IMR-90 (cell line): ENCODE results near the gene SGK2. TPM values are rescaled to one million over a fixed set of nuclear protein-coding genes. Genes with fewer than 3 reads are reported as not detected.

Experiments
- ATAC-seq: fragments of 200-7000 bp; cut with Tn5 transposase; 2 replicates; pipeline ENCODE4 v1.9.1; 2020; ENCODE audit warnings: low read depth, mild to moderate bottlenecking, moderate library complexity
- BruUV-seq: library from RNA; stranded (reverse); fragments of 400-500 nt; replicated peaks from 2 replicates; lab custom pipeline; 2021; lab: Mats Ljungman, UMichigan
- CTCF ChIA-PET: fragments of 300-600 bp; formaldehyde crosslinking; extraction: SDS; loops from one replicate; lab custom pipeline; 2021; ENCODE audit warnings: antibody characterized with exemption; lab: Yijun Ruan, JAX
- POLR2A ChIA-PET: fragments of 300-600 bp; sonication (Branson Sonifier 250); formaldehyde crosslinking; loops from one replicate; lab custom pipeline; 2022; ENCODE audit warnings: antibody characterized with exemption; ENCODE audit not compliant: unreplicated experiment; lab: Charles Lee
- DNase-seq: peaks from one replicate; pipeline ENCODE4 v3.0.0; 2013
- H2AFZ ChIP-seq: replicated peaks from 2 replicates; pipeline ENCODE3; 2013; ENCODE audit warnings: low read length, mild to moderate bottlenecking; ENCODE audit not compliant: poor library complexity
- H2AK5ac ChIP-seq: 2 replicates; pipeline ENCODE4 v1.6.1; 2013; ENCODE audit warnings: low read depth, low read length, inconsistent platforms
- H2AK9ac ChIP-seq: replicated peaks from 2 replicates; pipeline ENCODE3; 2013; ENCODE audit warnings: mild to moderate bottlenecking, low read depth, low read length, moderate library complexity; ENCODE audit not compliant: poor library complexity
- H2BK120ac ChIP-seq: 2 replicates; pipeline ENCODE4 v1.6.1; 2013; ENCODE audit warnings: low read depth, low read length, inconsistent platforms
- H2BK15ac ChIP-seq: 3 replicates; pipeline ENCODE4 v1.6.1; 2013; ENCODE audit warnings: low read depth, low read length, inconsistent platforms
- H2BK20ac ChIP-seq: 2 replicates; pipeline ENCODE4 v1.6.1; 2013; ENCODE audit warnings: low read depth, mild to moderate bottlenecking, inconsistent platforms, low read length, moderate library complexity
- H2BK5ac ChIP-seq: 2 replicates; pipeline ENCODE4 v1.6.1; 2013; ENCODE audit warnings: mild to moderate bottlenecking, low read depth, low read length, inconsistent platforms; ENCODE audit not compliant: poor library complexity, severe bottlenecking
- H3K14ac ChIP-seq: replicated peaks from 2 replicates; pipeline ENCODE4 v1.6.1; 2013; ENCODE audit warnings: low read depth, low read length, inconsistent platforms
- H3K18ac ChIP-seq: 2 replicates; pipeline ENCODE4 v1.6.1; 2013; ENCODE audit warnings: low read depth, low read length, control low read depth
- H3K23ac ChIP-seq: 2 replicates; pipeline ENCODE4 v1.6.1; 2013; ENCODE audit warnings: low read depth, low read length, inconsistent platforms
- H3K27ac ChIP-seq: 2 replicates; pipeline ENCODE4 v1.5.1; 2013; ENCODE audit warnings: mild to moderate bottlenecking, control low read depth, low read length; ENCODE audit not compliant: insufficient read depth
- H3K27me3 ChIP-seq: 2 replicates; pipeline ENCODE4 v1.6.1; 2013; ENCODE audit warnings: low read length; ENCODE audit not compliant: control insufficient read depth, insufficient read depth
- H3K36me3 ChIP-seq: 2 replicates; pipeline ENCODE4 v1.6.1; 2013; ENCODE audit warnings: low read length, mixed read lengths; ENCODE audit not compliant: control insufficient read depth, insufficient read depth
- H3K4ac ChIP-seq: 2 replicates; pipeline ENCODE4 v1.6.1; 2013; ENCODE audit warnings: low read depth, low read length, inconsistent platforms
- H3K4me1 ChIP-seq: 2 replicates; pipeline ENCODE4 v1.6.1; 2013; ENCODE audit warnings: low read length, mixed read lengths; ENCODE audit not compliant: control insufficient read depth, insufficient read depth
- H3K4me2 ChIP-seq: 2 replicates; pipeline ENCODE4 v1.6.1; 2013; ENCODE audit warnings: low read depth, mild to moderate bottlenecking, control low read depth, low read length, moderate library complexity
- H3K4me3 ChIP-seq: 2 replicates; pipeline ENCODE4 v1.5.1; 2013; ENCODE audit warnings: low read depth, mild to moderate bottlenecking, control low read depth, low read length, moderate library complexity; ENCODE audit not compliant: insufficient read depth
- H3K56ac ChIP-seq: 2 replicates; pipeline ENCODE4 v1.6.1; 2013; ENCODE audit warnings: low read length, inconsistent platforms; ENCODE audit not compliant: insufficient read depth; ENCODE audit errors: extremely low read depth
- H3K79me1 ChIP-seq, 2 experiments: 2 replicates each; pipeline ENCODE4 v1.6.1; 2013; ENCODE audit warnings: low read length in 2 of 2, inconsistent platforms in 1 of 2, low read depth in 1 of 2
- H3K9ac ChIP-seq: 2 replicates; pipeline ENCODE4 v1.6.1; 2013; ENCODE audit warnings: low read depth, low read length, control low read depth
- H3K9me1 ChIP-seq: 2 replicates; pipeline ENCODE4 v1.6.1; 2013; ENCODE audit warnings: low read length, inconsistent platforms; ENCODE audit not compliant: insufficient read depth
- H3K9me3 ChIP-seq: 2 replicates; pipeline ENCODE4 v1.6.1; 2013; ENCODE audit warnings: low read length; ENCODE audit not compliant: control insufficient read depth, insufficient read depth
- H4K20me1 ChIP-seq: 2 replicates; pipeline ENCODE4 v1.6.1; 2013; ENCODE audit warnings: low read length, inconsistent platforms; ENCODE audit not compliant: insufficient read depth
- H4K5ac ChIP-seq: 2 replicates; pipeline ENCODE4 v1.6.1; 2013; ENCODE audit warnings: mild to moderate bottlenecking, low read depth, low read length, control low read depth
- H4K8ac ChIP-seq, 2 experiments: 2 replicates each; pipeline ENCODE4 v1.6.1; 2013; ENCODE audit warnings: low read depth in 2 of 2, low read length in 2 of 2, control low read depth in 1 of 2, inconsistent platforms in 1 of 2
- H4K91ac ChIP-seq: 2 replicates; pipeline ENCODE4 v1.6.1; 2013; ENCODE audit warnings: low read depth, low read length, inconsistent platforms; ENCODE audit not compliant: insufficient read depth
- CTCF ChIP-seq: conservative IDR thresholded peaks from 2 replicates; pipeline ENCODE4 v1.5.1; 2012; ENCODE audit warnings: mild to moderate bottlenecking, low read depth, low read length, improper control_type of control experiment
- NFE2L2 ChIP-seq: fragments of 150-350 bp; IDR thresholded peaks from 2 replicates; pipeline ENCODE4 v1.6.1; 2016; ENCODE audit warnings: low read depth, mild to moderate bottlenecking, low read length
- RAD21 ChIP-seq: IDR thresholded peaks from 2 replicates; pipeline ENCODE4 v1.6.1; 2012; ENCODE audit warnings: low read length, improper control_type of control experiment
- RFX5 ChIP-seq: IDR thresholded peaks from 2 replicates; pipeline ENCODE4 v1.8.0; 2012; ENCODE audit warnings: low read depth, mild to moderate bottlenecking, low read length, moderate library complexity
- SMC3 ChIP-seq: fragments of 150-350 bp; IDR thresholded peaks from 2 replicates; pipeline ENCODE4 v1.6.1; 2016; ENCODE audit warnings: low read depth, mild to moderate bottlenecking, antibody characterized with exemption, low read length, moderate library complexity
- WGBS, 2 experiments: methylation state at CpG; one replicate each; pipeline versions ENCODE4 v1.1.5 to v1.1.7; 2013; ENCODE audit warnings: missing lambda C conversion rate in 2 of 2; ENCODE audit not compliant: insufficient read length in 1 of 2; ENCODE audit errors: extremely low coverage in 2 of 2; 5-methylcytosine and 5-hydroxymethylcytosine counted together
- dilution Hi-C: fragments of 300-500 bp; cut with HindIII; formaldehyde crosslinking; loops from one replicate; pipeline ENCODE4 v1.14.3; 2018; ENCODE audit warnings: low sequenced_read_pairs; ENCODE audit not compliant: unreplicated experiment
- in situ Hi-C: fragments of 300-500 bp; cut with MboI; formaldehyde crosslinking; loops from 3 replicates; pipeline ENCODE4 v1.14.3; 2019; ENCODE audit warnings: low sequenced_read_pairs, inconsistent platforms, mixed read lengths
- intact Hi-C: fragments of 100-400 bp; cut with micrococcal nuclease; formaldehyde crosslinking; loops from 2 replicates; pipeline ENCODE4 v1.10.0; 2022
- polyA plus RNA-seq, 3 experiments: library from polyadenylated mRNA; depleted of rRNA; stranded (reverse); fragments of >200 nt; gene quantifications; 2 replicates each; pipeline ENCODE4 v1.2.3, GENCODE V29; 2012; ENCODE audit warnings: low replicate concordance in 1 of 3
- total RNA-seq: library from RNA; depleted of rRNA; stranded (reverse); fragments of >200 nt; gene quantifications from 2 replicates; pipeline ENCODE4 v1.2.3, GENCODE V29; 2012

Gene SGK2
- total and polyA plus RNA-seq, 2 of the 4 experiments (the other 2 are of a cell fraction) = under 0.01 to 0.10 TPM

DNA sequence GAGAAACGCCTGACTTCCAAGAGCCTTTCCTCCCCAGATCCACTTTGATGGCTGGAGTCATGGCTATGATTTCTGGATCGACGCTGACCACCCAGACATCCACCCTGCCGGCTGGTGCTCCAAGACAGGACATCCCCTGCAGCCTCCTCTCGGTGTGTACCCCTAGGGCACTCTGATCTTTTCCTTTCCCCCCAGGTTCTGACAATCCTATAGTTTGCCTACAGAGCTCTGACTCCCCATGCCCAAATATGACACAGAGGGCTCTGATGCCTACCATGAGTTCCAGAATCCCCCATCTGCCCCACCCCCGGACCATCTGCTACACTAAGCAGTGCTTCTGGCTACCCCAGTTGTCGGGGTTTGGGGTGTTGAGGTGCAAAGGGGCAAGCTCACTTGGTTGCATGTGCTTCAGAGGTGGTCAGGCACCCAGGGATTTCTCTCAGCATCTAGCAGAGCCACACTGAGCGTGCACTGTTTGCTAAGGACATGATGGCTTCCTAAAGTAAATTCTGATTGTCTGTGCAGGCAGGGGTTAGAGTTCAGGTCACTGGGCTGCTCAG lies 24.0 kb upstream of the SGK2 start:
- Histone ChIP-seq H4K5ac (no peak overlapping the region), H2AK5ac (no peak overlapping the region), H4K8ac (no peak overlapping the region), H3K18ac (no peak overlapping the region), H4K20me1 (no peaks in the 10 kb centered on the region), H3K4ac (no peak overlapping the region), H3K9me3 (no peaks in the 10 kb centered on the region), H2AK9ac (no peak overlapping the region), H3K56ac (no peak overlapping the region), H3K9me1 (no peaks in the 10 kb centered on the region), H2AFZ (no peak overlapping the region), H3K27me3 (no peaks in the 10 kb centered on the region; the same call in 1 of the 2 replicates), H3K4me1 (peaks cover 3% of the 10 kb centered on the region; the same call in 1 of the 2 replicates), H3K9ac (no peak overlapping the region), H3K79me1 (no peaks in the 10 kb centered on the region), H3K23ac (no peak overlapping the region), H2BK20ac (no peak overlapping the region), H2BK120ac (no peak overlapping the region), H3K4me2 (no peak overlapping the region), H3K36me3 (peaks cover 3% of the 10 kb centered on the region), H3K4me3 (no peak overlapping the region), H2BK5ac (no peak overlapping the region), H4K91ac (no peak overlapping the region), H2BK15ac (no peak overlapping the region), H3K27ac (no peak overlapping the region), H3K14ac (no peak overlapping the region)
- in situ Hi-C loops (loop anchor here (5.0 to 10.0 kb wide), 2 partner anchors 160 to 547 kb away; no protein-coding TSS in a partner anchor), dilution Hi-C loops (no loop called here), intact Hi-C loops (loop anchor here (5.0 kb wide), 1 partner anchor 212 kb away; no protein-coding TSS in a partner anchor)
- CTCF ChIA-PET = no interaction called here
- DNase-seq (no peak), ATAC-seq (no peak)
- WGBS, 2 experiments = 69% methylated on average over 6 of the region's 8 CpGs; no CpG with 5 or more reads in 1 of the 2 experiments
- TF ChIP-seq SMC3 (no peak), NFE2L2 (no peak), RFX5 (no peak), CTCF (no peak), RAD21 (no peak)
- POLR2A ChIA-PET = no interaction called here
- BruUV-seq = no TSS peak
